Measurements from ENCODE around the gene SPACDR. TPM values are rescaled to one million over a fixed set of nuclear protein-coding genes. Genes with fewer than 3 reads are reported as not detected.

Gene SPACDR
- total and polyA plus RNA-seq, 9 of the 15 experiments (the other 6 are each of a cell fraction or from before 2014, with no cell fraction given), result 0.07 to 0.55 (median 0.14) TPM; not detected in 1

- TF ChIP-seq BRCA1 (IDR thresholded peaks at IDR 0.05) (no peak), BRCA1 (CRISPR knock-in tag; IDR thresholded peaks at IDR 0.05) (no peak), CBX8 (IDR thresholded peaks at IDR 0.05; ENCODE audit: borderline replicate concordance, extremely low read depth, low read depth, low read length, poor library complexity, severe bottlenecking) (no peak), RBFOX2 (IDR thresholded peaks at IDR 0.05; ENCODE audit: low read depth, low read length) (peak; percentile 65), LCOR (CRISPR knock-in tag; IDR thresholded peaks at IDR 0.05) (no peak), TSC22D4 (tag; IDR thresholded peaks at IDR 0.05) (no peak), POLR2G (IDR thresholded peaks at IDR 0.05; ENCODE audit: low read depth, low read length) (peak; percentile 72)
Observed at GRCh38 chr7:100431286-100431735, 32.7 kb downstream of the SPACDR start (continued).

GRCh38 chr7:100430493-100431285 lies 33.4 kb downstream of the SPACDR start:
- Histone ChIP-seq H3K4me2 (ENCODE audit: insufficient read depth, low read length) (peak overlapping the region; percentile 97), H3K36me3 (ENCODE audit: control insufficient read depth, insufficient read depth, low read length) (peaks cover 51% of the 10 kb centered on the region), H2AFZ (ENCODE audit: low read depth, low read length) (peak overlapping the region; percentile 74), H3K79me2 (ENCODE audit: control insufficient read depth, insufficient read depth, low read length) (peaks cover 62% of the 10 kb centered on the region), H3K27me3 (ENCODE audit: control insufficient read depth in 2 of 2, insufficient read depth in 2 of 2, low read length in 2 of 2) (no peaks in the 10 kb centered on the region), H3K9me3 (replicated peaks; ENCODE audit: control insufficient read depth, insufficient read depth, low read depth, low read length) (peaks cover 4% of the 10 kb centered on the region; the same call in 1 of the 2 replicates), H4K20me1 (replicated peaks; ENCODE audit: control insufficient read depth, insufficient read depth, low read length) (peaks cover 26% of the 10 kb centered on the region), H3K4me1 (replicated peaks in 1 of 2; ENCODE audit: control insufficient read depth in 2 of 2, insufficient read depth in 2 of 2, low read length in 2 of 2) (peaks cover 41 to 62% of the 10 kb centered on the region in 2 experiments), H3K9me1 (ENCODE audit: control insufficient read depth, insufficient read depth, low read length) (peaks cover 15% of the 10 kb centered on the region), H3K27ac (ENCODE audit: extremely low read depth, low read depth, low read length) (peak overlapping the region; percentile 98), H3K4me3 (peak overlapping the region; percentile 82), H3K9ac (ENCODE audit: insufficient read depth in 1 of 2, low read depth in 2 of 2, low read length in 2 of 2) (peak overlapping the region; percentile 96 to 97)
- DNase-seq (ENCODE audit: extremely low read depth in 1 of 4, low spot score in 3 of 4) (peak in 3 of 4 experiments; percentile 41 to 59 (median 41)), FAIRE-seq (no peak), ATAC-seq (0 out of 3 replicates have a peak, but pooled peaks have one; percentile 0)
- CTCF ChIA-PET (ENCODE audit: low intra/inter-chr PET ratio), result no interaction called here
- intact Hi-C loops (cut with micrococcal nuclease) (no loop called here), in situ Hi-C loops (cut with MboI) (no loop called here)
- POLR2A ChIA-PET, result interaction anchor here (0.6 to 5.4 kb wide), 23 partner anchors 8 to 316 kb away, joined by 3 to 58 read pairs (median 4); partner anchors contain the start of genes FBXO24 and LRCH4
- 6% methylated on average over 31 of the region's 31 CpGs for WGBS (ENCODE audit: insufficient coverage, low coverage, missing lambda C conversion rate)
- BruUV-seq (replicated peaks), result no TSS peak
- TF ChIP-seq PTBP1 (IDR thresholded peaks at IDR 0.05; ENCODE audit: low read depth, low read length), result no peak
- 0 out of 4 replicates have a peak, but pooled peaks of 1 of the 2 experiments have one; percentile 7 for TF ChIP-seq RCOR1 (IDR thresholded peaks at IDR 0.05; ENCODE audit: borderline replicate concordance in 1 of 2, low read depth in 2 of 2, low read length in 2 of 2)
- 0 out of 2 replicates have a peak, but pooled peaks have one; percentile 24 for TF ChIP-seq EP300 (IDR thresholded peaks at IDR 0.05; ENCODE audit: low read length)
- no peak for TF ChIP-seq NONO (IDR thresholded peaks at IDR 0.05; ENCODE audit: low read depth in 2 of 2, low read length in 1 of 2)
- TF ChIP-seq NFIC (IDR thresholded peaks at IDR 0.05), result peak; percentile 4; the same call in 1 of the 2 replicates
- TF ChIP-seq RFX5 (IDR thresholded peaks at IDR 0.05; ENCODE audit: low read depth, low read length), result no peak
- TF ChIP-seq MEIS2 (IDR thresholded peaks at IDR 0.05; ENCODE audit: partially characterized antibody), result no peak
- no peak for TF ChIP-seq E4F1 (CRISPR knock-in tag; IDR thresholded peaks at IDR 0.05; ENCODE audit: borderline replicate concordance)
- no peak for TF ChIP-seq POLR2AphosphoS2 (IDR thresholded peaks at IDR 0.05; ENCODE audit: low read length)
- TF ChIP-seq ZNF263 (CRISPR knock-in tag; IDR thresholded peaks at IDR 0.05; ENCODE audit: borderline replicate concordance), result 0 out of 2 replicates have a peak, but pooled peaks have one; percentile 6

Data from K562 (cell line).